Coronary artery (tissue), 2 donors: ENCODE results near the gene KIAA0586.

Source experiments
- DNase-seq: peaks from one replicate; pipeline ENCODE4 v3.0.0-alpha.2; 2017; ENCODE audit warnings: low spot score
- H3K27ac ChIP-seq, 2 donors: fragments of 200-600 bp; sonication (generic); one replicate each; pipeline ENCODE4 v1.5.1; 2016 to 2019
- H3K4me3 ChIP-seq: fragments of 200-600 bp; sonication (generic); 2 replicates; pipeline ENCODE4 v1.5.1; 2016; ENCODE audit warnings: mild to moderate bottlenecking, moderate library complexity
- TF ChIP-seq, protein P1 (sequence below): fragments of 200-600 bp; sonication (generic); IDR thresholded peaks from one replicate; pipeline ENCODE4 v1.5.1; 2019; ENCODE audit warnings: antibody characterized with exemption

KIAA0586 gene

DNA sequence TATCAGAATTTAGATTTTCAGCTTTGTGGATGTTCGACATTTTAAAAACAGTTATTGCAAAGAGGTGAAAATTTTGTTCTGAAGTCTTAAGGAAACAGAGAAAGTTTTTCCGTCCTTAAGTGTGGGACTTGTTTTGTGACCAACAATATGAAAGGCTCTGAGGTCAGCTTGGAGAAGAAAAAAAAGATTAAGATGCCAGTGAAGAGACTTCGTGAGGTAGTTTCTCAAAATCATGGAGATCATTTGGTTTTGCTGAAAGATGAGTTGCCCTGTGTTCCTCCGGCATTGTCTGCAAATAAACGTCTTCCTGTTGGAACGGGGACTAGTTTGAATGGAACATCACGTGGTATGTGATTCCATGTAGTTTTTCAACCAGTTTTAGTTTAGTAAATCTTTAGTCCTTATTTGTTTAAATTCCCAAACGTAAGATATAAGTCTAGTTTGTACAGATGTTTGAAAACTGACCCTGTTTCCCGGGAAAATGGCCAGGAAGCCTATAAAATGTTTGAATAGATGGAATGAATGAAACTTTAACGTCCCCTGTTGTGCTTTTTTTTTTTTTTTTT is 682 bp downstream of the KIAA0586 start:
- H3K27ac ChIP-seq: peak overlapping the region; percentile 89
- no peak for DNase-seq
- TF ChIP-seq, protein P1, sequence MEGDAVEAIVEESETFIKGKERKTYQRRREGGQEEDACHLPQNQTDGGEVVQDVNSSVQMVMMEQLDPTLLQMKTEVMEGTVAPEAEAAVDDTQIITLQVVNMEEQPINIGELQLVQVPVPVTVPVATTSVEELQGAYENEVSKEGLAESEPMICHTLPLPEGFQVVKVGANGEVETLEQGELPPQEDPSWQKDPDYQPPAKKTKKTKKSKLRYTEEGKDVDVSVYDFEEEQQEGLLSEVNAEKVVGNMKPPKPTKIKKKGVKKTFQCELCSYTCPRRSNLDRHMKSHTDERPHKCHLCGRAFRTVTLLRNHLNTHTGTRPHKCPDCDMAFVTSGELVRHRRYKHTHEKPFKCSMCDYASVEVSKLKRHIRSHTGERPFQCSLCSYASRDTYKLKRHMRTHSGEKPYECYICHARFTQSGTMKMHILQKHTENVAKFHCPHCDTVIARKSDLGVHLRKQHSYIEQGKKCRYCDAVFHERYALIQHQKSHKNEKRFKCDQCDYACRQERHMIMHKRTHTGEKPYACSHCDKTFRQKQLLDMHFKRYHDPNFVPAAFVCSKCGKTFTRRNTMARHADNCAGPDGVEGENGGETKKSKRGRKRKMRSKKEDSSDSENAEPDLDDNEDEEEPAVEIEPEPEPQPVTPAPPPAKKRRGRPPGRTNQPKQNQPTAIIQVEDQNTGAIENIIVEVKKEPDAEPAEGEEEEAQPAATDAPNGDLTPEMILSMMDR: no peak
- peak overlapping the region; percentile 96 for H3K4me3 ChIP-seq

DNA sequence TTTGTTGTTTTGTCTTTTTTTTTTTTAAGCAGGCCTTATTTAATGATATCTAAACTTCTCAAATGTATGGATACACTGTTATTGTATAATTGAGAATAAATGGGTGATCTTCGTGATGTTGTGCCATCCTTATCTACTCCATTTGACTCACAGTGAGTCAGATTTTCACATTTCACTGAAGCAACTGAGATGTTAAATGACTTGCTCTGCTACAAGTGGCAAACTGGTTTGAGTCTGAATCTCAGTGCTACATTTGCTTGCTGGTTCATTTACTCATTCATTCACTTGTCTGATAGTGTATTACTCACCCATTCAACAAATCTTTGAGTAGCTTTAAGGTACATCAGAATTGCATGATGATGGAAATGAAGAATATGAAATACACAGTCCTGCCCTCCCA is 2.6 kb downstream of the KIAA0586 start:
- DNase-seq: no peak
- TF ChIP-seq, protein P1: no peak

DNA sequence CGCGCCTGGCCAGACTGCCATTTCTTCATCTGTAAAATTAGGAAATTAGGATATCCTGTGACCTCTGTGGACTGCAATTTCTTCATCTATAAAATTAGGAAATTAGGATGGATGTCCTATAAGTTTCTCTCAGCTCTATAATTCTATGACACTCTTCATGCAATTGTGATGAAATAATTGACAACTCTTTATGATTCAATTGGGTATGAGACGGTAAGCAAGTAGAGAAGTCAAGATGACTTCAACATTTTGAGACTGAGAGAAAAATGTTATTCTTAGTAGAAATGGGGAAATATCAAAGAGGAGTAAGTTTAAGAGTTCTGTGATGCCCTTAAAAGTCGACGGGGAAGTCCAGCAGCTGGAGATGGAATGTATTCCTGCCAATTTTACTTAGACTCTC is 12.0 kb downstream of the KIAA0586 start:
- TF ChIP-seq, protein P1: no peak
- no peak overlapping the region for H3K27ac ChIP-seq
- no peak overlapping the region for H3K4me3 ChIP-seq

More for the DNA sequence above, 2.6 kb downstream of the KIAA0586 start:
- H3K4me3 ChIP-seq: no peak overlapping the region
- H3K27ac ChIP-seq: no peak overlapping the region

DNA sequence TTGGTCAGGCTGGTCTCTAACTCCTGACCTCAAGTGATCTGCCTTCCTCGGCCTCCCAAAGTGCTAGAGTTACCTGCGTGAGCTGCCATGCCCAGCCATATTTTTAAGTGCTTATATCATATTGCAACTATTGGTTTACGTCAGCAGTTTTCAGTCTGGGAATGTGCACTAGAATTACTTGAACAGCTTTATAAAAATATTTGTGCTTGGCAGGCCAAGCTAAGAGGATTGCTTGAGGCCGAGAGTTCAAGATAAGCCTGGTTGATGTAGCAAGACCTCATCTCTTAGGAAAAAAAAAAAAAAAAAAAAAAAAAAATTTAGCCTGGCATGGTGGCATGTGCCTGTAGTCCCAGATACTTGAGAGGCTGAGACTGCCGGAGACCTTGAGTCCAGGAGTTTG is 17.1 kb downstream of the KIAA0586 start:
- Histone ChIP-seq H3K4me3 (no peak overlapping the region), H3K27ac (peak overlapping the region in 1 of 2 donors; percentile 78)
- TF ChIP-seq, protein P1: no peak
- DNase-seq: no peak

More for the DNA sequence above, 12.0 kb downstream of the KIAA0586 start:
- no peak for DNase-seq

DNA sequence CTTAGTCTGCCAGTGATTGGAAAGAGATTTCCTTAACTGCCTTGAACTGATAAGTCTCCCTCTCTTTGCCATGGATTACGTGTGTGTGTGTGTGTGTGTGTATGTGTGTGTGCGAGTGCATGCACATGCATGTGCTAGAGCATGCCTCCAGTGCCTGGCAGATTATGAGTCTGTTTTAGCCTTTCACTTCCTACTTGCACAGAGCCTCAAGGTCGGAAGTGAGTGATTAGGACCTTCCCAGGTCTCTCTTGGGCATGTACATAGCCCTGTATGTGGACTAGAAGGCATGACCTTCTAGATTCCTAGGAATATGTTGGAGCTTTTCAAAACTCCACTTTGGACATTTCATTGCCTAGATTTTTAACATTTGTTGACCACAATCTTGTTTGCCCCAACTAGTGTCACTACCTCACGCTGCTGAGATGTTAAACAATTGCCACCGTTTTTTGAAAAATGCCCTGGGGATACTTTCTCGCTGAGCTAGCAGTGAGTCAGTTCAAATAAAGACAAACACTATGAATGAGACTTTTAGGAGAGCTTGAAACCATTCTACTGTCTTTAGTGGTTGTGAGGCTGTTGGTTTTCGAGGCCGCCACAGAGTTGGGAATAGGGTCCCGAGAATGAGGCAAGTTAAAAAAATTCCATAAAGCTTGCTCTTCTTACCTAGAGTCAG is 28.2 kb downstream of the KIAA0586 start:
- H3K4me3 ChIP-seq: no peak overlapping the region
- H3K27ac ChIP-seq: no peak overlapping the region
- TF ChIP-seq, protein P1: no peak
- DNase-seq: no peak

DNA sequence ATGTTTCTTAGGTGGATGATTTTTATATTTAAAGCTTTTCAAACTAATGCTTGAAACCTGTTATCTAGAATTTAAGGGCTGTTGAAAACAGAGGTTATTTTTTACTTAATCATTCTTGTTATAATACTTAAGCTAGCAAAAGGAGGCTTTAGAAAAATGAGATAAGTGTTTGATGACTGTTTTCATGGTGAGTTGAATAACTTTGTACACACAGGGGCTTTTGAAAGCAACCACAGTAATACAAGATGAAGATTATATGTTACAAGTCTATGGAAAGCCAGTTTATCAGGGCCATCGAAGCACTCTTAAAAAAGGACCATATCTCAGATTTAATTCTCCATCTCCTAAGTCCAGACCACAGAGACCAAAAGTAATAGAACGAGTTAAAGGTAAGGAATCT is 33.3 kb downstream of the KIAA0586 start:
- DNase-seq: no peak
- no peak overlapping the region for H3K4me3 ChIP-seq
- TF ChIP-seq, protein P1: no peak
- no peak overlapping the region for H3K27ac ChIP-seq

DNA sequence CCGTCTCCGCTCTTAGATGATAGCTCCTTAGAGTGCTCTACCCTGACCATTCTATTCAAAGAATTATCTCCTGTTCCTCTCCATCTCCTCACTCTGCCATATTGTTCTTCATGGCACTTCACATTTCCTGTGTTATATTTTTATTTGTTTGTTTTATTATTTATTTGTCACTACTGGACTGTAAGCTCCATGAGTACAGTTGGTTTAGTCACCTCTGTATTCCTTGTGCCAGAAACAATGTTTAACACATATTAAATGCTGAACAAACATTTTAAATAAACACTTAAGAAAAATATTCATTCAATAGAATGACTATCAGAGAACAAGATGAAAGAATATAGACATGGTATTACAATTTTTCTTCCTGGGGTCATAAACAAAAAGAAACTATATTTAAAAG is 35.6 kb downstream of the KIAA0586 start:
- TF ChIP-seq, protein P1: no peak
- H3K4me3 ChIP-seq: no peak overlapping the region
- no peak overlapping the region for H3K27ac ChIP-seq
- no peak for DNase-seq
